ENCODE results near the gene CELA1. TPM values are rescaled to one million over a fixed set of nuclear protein-coding genes. Genes with fewer than 3 reads are reported as not detected.

The CELA1 gene
- total and polyA plus RNA-seq, 10 of the 15 experiments (the other 5 are each of a cell fraction or from before 2014, with no cell fraction given) = not detected

DNA sequence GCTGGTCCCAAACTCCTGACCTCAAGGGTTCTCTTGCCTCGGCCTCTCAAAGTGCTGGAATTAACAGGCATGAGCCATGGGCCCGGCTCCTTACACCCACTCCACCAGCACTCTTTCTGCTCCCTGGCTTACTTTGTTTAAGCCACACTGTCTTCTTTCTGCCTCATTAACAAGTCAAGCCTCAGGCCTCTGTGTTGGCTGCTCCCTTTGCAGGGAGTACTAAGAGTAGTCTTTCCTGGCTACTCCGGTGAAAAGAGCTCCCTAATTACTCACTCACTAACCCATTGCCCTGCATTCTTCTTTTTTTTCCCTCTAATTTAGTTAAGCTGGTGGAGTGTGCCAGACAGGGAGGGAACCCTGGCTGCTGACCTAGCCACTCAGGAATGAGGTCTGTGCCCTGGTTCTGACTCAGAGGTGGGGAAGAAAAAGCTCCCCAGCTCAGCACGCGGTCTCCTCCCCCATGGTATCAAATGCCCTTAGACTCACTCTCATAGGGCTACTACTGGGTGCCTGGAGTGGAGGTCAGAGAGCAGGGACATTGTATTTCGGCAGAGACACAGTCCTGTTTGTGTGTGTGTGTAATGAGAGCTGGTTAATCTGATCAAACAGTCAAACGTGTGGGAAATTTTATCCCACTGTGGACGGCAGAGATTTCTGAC is 24.9 kb upstream of the CELA1 start:
- Histone ChIP-seq H3K9me3 (replicated peaks; ENCODE audit: control insufficient read depth, insufficient read depth, low read length) (no peaks in the 10 kb centered on the region), H3K27me3 (replicated peaks in 1 of 2; ENCODE audit: control insufficient read depth in 2 of 2, insufficient read depth in 2 of 2, low read length in 1 of 2) (no peaks in the 10 kb centered on the region), H3K4me2 (ENCODE audit: control insufficient read depth, insufficient read depth) (no peak overlapping the region), H3K4me3 (no peak overlapping the region), H2AFZ (ENCODE audit: control insufficient read depth, low read depth, low read length) (no peak overlapping the region), H3K27ac (ENCODE audit: control insufficient read depth, insufficient read depth) (no peak overlapping the region), H3K36me3 (ENCODE audit: control insufficient read depth in 2 of 2, insufficient read depth in 2 of 2, low read length in 1 of 2) (peaks cover 4 to 25% of the 10 kb centered on the region in 2 experiments; a peak in 3 of 4 replicates), H3K4me1 (ENCODE audit: control insufficient read depth, insufficient read depth, low read length) (peaks cover 21% of the 10 kb centered on the region), H4K20me1 (ENCODE audit: control insufficient read depth, insufficient read depth) (no peaks in the 10 kb centered on the region), H3K79me2 (ENCODE audit: control insufficient read depth, insufficient read depth, low read length) (peaks cover 1% of the 10 kb centered on the region; the same call in 1 of the 2 replicates), H3K9ac (ENCODE audit: control insufficient read depth, insufficient read depth, low read length) (no peak overlapping the region)
- POLR2A ChIA-PET = no interaction called here
- CTCF ChIA-PET = interaction anchor here (0.6 to 1.7 kb wide), 13 partner anchors 13 to 504 kb away, joined by 3 to 7 read pairs (median 3); no protein-coding TSS in a partner anchor
- TF ChIP-seq SMAD1 (IDR thresholded peaks at IDR 0.05; ENCODE audit: low read depth, partially characterized antibody) (no peak), BACH1 (IDR thresholded peaks at IDR 0.05; ENCODE audit: borderline replicate concordance) (no peak), EED (IDR thresholded peaks at IDR 0.05; ENCODE audit: low read depth) (no peak), ZNF384 (IDR thresholded peaks at IDR 0.05; ENCODE audit: borderline replicate concordance, low read depth, low read length) (no peak), CREM (IDR thresholded peaks at IDR 0.05; ENCODE audit: low read depth) (no peak), NR2F1 (conservative IDR thresholded peaks at IDR 0.05) (no peak), NBN (IDR thresholded peaks at IDR 0.05) (no peak), SP1 (IDR thresholded peaks at IDR 0.05; ENCODE audit: low read depth, low read length) (no peak), POLR2AphosphoS2 (IDR thresholded peaks at IDR 0.05; ENCODE audit: low read depth, low read length) (no peak), WRNIP1 (IDR thresholded peaks at IDR 0.05; ENCODE audit: borderline replicate concordance, low read depth, low read length) (no peak), CHD4 (IDR thresholded peaks at IDR 0.05) (no peak), RAD21 (IDR thresholded peaks at IDR 0.05; ENCODE audit: insufficient read depth, low read depth, low read length) (no peak)
- TF ChIP-seq, protein P1, sequence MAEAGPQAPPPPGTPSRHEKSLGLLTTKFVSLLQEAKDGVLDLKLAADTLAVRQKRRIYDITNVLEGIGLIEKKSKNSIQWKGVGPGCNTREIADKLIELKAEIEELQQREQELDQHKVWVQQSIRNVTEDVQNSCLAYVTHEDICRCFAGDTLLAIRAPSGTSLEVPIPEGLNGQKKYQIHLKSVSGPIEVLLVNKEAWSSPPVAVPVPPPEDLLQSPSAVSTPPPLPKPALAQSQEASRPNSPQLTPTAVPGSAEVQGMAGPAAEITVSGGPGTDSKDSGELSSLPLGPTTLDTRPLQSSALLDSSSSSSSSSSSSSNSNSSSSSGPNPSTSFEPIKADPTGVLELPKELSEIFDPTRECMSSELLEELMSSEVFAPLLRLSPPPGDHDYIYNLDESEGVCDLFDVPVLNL (IDR thresholded peaks at IDR 0.05; ENCODE audit: low read depth, low read length) = no peak
- TF ChIP-seq, protein P2, sequence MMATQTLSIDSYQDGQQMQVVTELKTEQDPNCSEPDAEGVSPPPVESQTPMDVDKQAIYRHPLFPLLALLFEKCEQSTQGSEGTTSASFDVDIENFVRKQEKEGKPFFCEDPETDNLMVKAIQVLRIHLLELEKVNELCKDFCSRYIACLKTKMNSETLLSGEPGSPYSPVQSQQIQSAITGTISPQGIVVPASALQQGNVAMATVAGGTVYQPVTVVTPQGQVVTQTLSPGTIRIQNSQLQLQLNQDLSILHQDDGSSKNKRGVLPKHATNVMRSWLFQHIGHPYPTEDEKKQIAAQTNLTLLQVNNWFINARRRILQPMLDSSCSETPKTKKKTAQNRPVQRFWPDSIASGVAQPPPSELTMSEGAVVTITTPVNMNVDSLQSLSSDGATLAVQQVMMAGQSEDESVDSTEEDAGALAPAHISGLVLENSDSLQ (IDR thresholded peaks at IDR 0.05) = no peak
- TF ChIP-seq, protein P3, sequence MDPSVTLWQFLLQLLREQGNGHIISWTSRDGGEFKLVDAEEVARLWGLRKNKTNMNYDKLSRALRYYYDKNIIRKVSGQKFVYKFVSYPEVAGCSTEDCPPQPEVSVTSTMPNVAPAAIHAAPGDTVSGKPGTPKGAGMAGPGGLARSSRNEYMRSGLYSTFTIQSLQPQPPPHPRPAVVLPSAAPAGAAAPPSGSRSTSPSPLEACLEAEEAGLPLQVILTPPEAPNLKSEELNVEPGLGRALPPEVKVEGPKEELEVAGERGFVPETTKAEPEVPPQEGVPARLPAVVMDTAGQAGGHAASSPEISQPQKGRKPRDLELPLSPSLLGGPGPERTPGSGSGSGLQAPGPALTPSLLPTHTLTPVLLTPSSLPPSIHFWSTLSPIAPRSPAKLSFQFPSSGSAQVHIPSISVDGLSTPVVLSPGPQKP (IDR thresholded peaks at IDR 0.05; ENCODE audit: low read depth, low read length) = no peak
- DNase-seq (ENCODE audit: low read depth, low spot score) = no peak
- SMC1A ChIA-PET (ENCODE audit: uncharacterized antibody, unreplicated experiment) = interaction anchor here (1.0 to 1.8 kb wide), 5 partner anchors 13 to 50 kb away, joined by 4 to 9 read pairs (median 5); no protein-coding TSS in a partner anchor
- intact Hi-C loops (cut with micrococcal nuclease; ENCODE audit: unreplicated experiment) (no loop called here), in situ Hi-C loops (cut with MboI) (no loop called here)
- no TSS peak for BruUV-seq (replicated peaks)
- WGBS (ENCODE audit: insufficient coverage, insufficient replicate concordance, low lambda C conversion rate, missing lambda C conversion rate) = 98% methylated on average over 8 of the region's 8 CpGs
- FAIRE-seq = no peak
- RAD21 ChIA-PET (ENCODE audit: unreplicated experiment) = interaction anchor here (1.0 to 1.3 kb wide), 3 partner anchors 15 to 49 kb away, joined by 3 to 6 read pairs (median 3); no protein-coding TSS in a partner anchor
- no peak for ATAC-seq
